Osteoblast (primary cell): ENCODE results near the gene AFDN. TPM values are rescaled to one million over a fixed set of nuclear protein-coding genes. Genes with fewer than 3 reads are reported as not detected.

Experiments
- DNase-seq: peaks from one replicate; pipeline ENCODE4 v3.0.0; 2011; ENCODE audit warnings: low spot score, mixed read lengths; ENCODE audit not compliant: insufficient read length; ENCODE audit errors: missing footprints
- H2AFZ ChIP-seq: 2 replicates; pipeline ENCODE4 v1.6.0; 2011; ENCODE audit warnings: mild to moderate bottlenecking, low read length
- H3K27ac ChIP-seq: 2 replicates; pipeline ENCODE4 v1.5.1; 2011; ENCODE audit warnings: mild to moderate bottlenecking, low read depth, low read length, moderate library complexity
- H3K27me3 ChIP-seq: 2 replicates; pipeline ENCODE4 v1.6.0; 2012; ENCODE audit warnings: mild to moderate bottlenecking, control low read depth, inconsistent platforms, low read length, moderate library complexity; ENCODE audit not compliant: insufficient read depth
- H3K36me3 ChIP-seq: 2 replicates; pipeline ENCODE4 v1.5.1; 2011; ENCODE audit warnings: mild to moderate bottlenecking, low read length, control low read depth, moderate library complexity; ENCODE audit not compliant: insufficient read depth
- H3K4me1 ChIP-seq: 2 replicates; pipeline ENCODE4 v1.5.1; 2011; ENCODE audit warnings: mild to moderate bottlenecking, low read length, control low read depth, moderate library complexity; ENCODE audit not compliant: insufficient read depth
- H3K4me2 ChIP-seq: 2 replicates; pipeline ENCODE4 v1.6.0; 2011; ENCODE audit warnings: mild to moderate bottlenecking, low read length; ENCODE audit not compliant: insufficient read depth
- H3K4me3 ChIP-seq: fragments of 200-600 bp; sonication (generic); 3 replicates; pipeline ENCODE4 v1.5.1; 2012; ENCODE audit warnings: mild to moderate bottlenecking, low read length, inconsistent platforms; ENCODE audit not compliant: insufficient read depth
- H3K79me2 ChIP-seq: 2 replicates; pipeline ENCODE4 v1.6.0; 2012; ENCODE audit warnings: mild to moderate bottlenecking, low read length, control low read depth, inconsistent platforms; ENCODE audit not compliant: insufficient read depth
- H3K9me3 ChIP-seq: 2 replicates; pipeline ENCODE4 v1.5.1; 2011; ENCODE audit warnings: low read depth, low read length, control low read depth
- H4K20me1 ChIP-seq: 2 replicates; pipeline ENCODE4 v1.6.0; 2012; ENCODE audit warnings: mild to moderate bottlenecking, low read length, control low read depth; ENCODE audit not compliant: insufficient read depth
- CTCF ChIP-seq: IDR thresholded peaks from 2 replicates; pipeline ENCODE4 v1.5.1; 2011; ENCODE audit warnings: mild to moderate bottlenecking, low read depth, low read length, moderate library complexity; ENCODE audit errors: extremely low read depth
- total RNA-seq: library from RNA; depleted of rRNA; stranded (reverse); fragments of >200 nt; gene quantifications from 2 replicates; pipeline ENCODE4 v1.2.3, GENCODE V29; 2012

Gene AFDN
- total RNA-seq, 1 donor: 52.5 TPM

DNA sequence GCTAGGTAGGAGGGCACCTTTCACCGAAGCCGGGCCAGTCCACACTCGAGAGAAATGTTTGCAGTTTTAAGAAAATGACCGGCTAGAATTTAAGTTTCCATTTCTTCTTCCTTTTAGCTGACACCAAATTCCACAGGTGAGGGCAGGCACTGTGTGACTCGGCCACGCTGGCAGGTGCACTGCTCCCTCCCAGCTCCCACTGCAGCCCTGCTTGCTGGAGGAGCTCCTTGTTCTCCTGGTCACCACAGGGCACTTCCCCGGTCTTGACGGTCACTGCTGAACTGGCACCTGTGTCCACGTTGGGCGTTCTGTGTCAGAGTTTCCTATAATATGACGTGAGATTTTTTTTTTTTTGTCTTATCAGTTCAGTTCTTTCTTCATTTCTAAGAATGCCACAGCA lies 167.1 kb downstream of the AFDN start:
- Histone ChIP-seq H3K27me3 (no peaks in the 10 kb centered on the region), H4K20me1 (no peaks in the 10 kb centered on the region), H3K36me3 (no peaks in the 10 kb centered on the region), H2AFZ (no peak overlapping the region), H3K4me1 (no peaks in the 10 kb centered on the region), H3K4me3 (no peak overlapping the region), H3K79me2 (no peaks in the 10 kb centered on the region), H3K27ac (no peak overlapping the region), H3K9me3 (no peaks in the 10 kb centered on the region), H3K4me2 (no peak overlapping the region)
- no peak for DNase-seq
- TF ChIP-seq CTCF: no peak

- no peak overlapping the region for H3K27ac ChIP-seq
- no peaks in the 10 kb centered on the region for H3K79me2 ChIP-seq
- H3K9me3 ChIP-seq: no peaks in the 10 kb centered on the region
- no peak overlapping the region for H2AFZ ChIP-seq
- no peaks in the 10 kb centered on the region for H3K36me3 ChIP-seq
- H3K27me3 ChIP-seq: no peaks in the 10 kb centered on the region
- DNase-seq: no peak
- H4K20me1 ChIP-seq: no peaks in the 10 kb centered on the region
- H3K4me2 ChIP-seq: no peak overlapping the region
- no peak overlapping the region for H3K4me3 ChIP-seq
- no peaks in the 10 kb centered on the region for H3K4me1 ChIP-seq
- TF ChIP-seq CTCF: no peak
Observed at GRCh38 chr6:167995302-167995701, 168.6 kb downstream of the AFDN start.

- Histone ChIP-seq H3K4me3 (no peak overlapping the region), H3K9me3 (no peaks in the 10 kb centered on the region), H3K27me3 (no peaks in the 10 kb centered on the region), H4K20me1 (no peaks in the 10 kb centered on the region), H3K4me2 (no peak overlapping the region), H3K27ac (no peak overlapping the region), H3K4me1 (no peaks in the 10 kb centered on the region), H2AFZ (no peak overlapping the region), H3K36me3 (no peaks in the 10 kb centered on the region), H3K79me2 (no peaks in the 10 kb centered on the region)
- no peak for DNase-seq
- TF ChIP-seq CTCF: no peak
Observed at GRCh38 chr6:167995731-167996151, 169.0 kb downstream of the AFDN start.

DNA sequence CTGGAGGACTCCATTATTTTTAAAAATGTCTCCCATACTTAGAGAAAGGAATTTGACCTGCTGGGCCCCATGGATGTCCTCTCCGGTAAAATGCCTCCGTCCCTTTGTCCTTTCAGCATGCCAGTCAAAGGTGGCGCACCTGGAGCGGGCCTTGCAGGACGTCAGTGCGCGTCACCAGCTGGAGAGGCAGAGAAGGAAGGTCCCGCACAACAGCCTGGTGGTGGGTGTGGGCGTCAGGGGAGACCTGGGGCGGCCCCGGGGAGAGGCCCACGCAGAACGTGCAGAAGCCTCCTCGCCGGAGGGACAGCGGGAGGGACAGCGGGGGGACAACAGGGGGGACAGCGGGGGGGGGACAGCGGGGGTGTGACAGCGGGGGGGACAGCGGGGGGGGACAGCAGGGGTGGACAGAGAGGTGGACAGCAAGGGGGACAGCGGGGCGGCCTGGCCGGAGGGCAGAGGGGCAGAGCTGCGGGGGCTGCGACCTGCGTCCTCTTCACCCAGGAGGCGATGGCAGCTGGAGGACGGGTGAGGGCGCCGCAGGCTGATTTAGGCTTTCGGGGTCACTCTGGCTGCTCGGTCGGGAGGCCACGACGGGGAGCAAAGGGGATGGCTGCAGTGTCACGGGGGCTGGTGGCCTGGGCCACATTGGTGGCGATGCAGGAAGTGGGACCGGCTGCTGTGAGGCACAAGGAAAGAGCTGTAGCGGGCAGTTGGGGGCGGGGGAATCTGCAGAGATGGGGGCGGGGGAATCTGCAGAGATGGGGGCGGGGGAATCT lies 169.9 kb downstream of the AFDN start:
- H3K79me2 ChIP-seq: no peaks in the 10 kb centered on the region
- H3K9me3 ChIP-seq: no peaks in the 10 kb centered on the region
- TF ChIP-seq CTCF: no peak
- no peak overlapping the region for H2AFZ ChIP-seq
- no peaks in the 10 kb centered on the region for H3K4me1 ChIP-seq
- H4K20me1 ChIP-seq: no peaks in the 10 kb centered on the region
- no peak overlapping the region for H3K4me2 ChIP-seq
- H3K27me3 ChIP-seq: no peaks in the 10 kb centered on the region
- no peak for DNase-seq
- H3K36me3 ChIP-seq: no peaks in the 10 kb centered on the region
- no peak overlapping the region for H3K27ac ChIP-seq
- no peak overlapping the region for H3K4me3 ChIP-seq
